Activated CD4-positive, alpha-beta memory T cell treated with anti-CD3 and anti-CD28 coated beads, Interleukin-2, amount 10 ng/mL, durations not matched to agents 7 days and 5 days (primary cell): Measurements from ENCODE around the gene CAPZA1. TPM values are rescaled to one million over a fixed set of nuclear protein-coding genes. Genes with fewer than 3 reads are reported as not detected.

Experiments
- CTCF ChIA-PET: fragments of 350-600 bp; sonication (Branson Sonifier 250); formaldehyde crosslinking; loops from one replicate; lab custom pipeline; 2021; ENCODE audit warnings: antibody characterized with exemption, inconsistent platforms; lab: Charles Lee
- POLR2A ChIA-PET: fragments of 350-600 bp; sonication (Branson Sonifier 250); formaldehyde crosslinking; loops from one replicate; lab custom pipeline; 2021; ENCODE audit warnings: antibody characterized with exemption; lab: Charles Lee
- DNase-seq: peaks from one replicate; pipeline ENCODE4 v3.0.0-alpha.2; 2020
- H3K27ac Mint-ChIP-seq: one replicate; pipeline ENCODE4 v1.8.0; 2021; ENCODE audit warnings: mild to moderate bottlenecking, mixed read lengths
- H3K27me3 Mint-ChIP-seq: one replicate; pipeline ENCODE4 v1.8.0; 2021; ENCODE audit warnings: mixed read lengths
- H3K36me3 Mint-ChIP-seq: one replicate; pipeline ENCODE4 v1.8.0; 2021; ENCODE audit warnings: low read depth, mixed read lengths
- H3K4me1 Mint-ChIP-seq: one replicate; pipeline ENCODE4 v1.8.0; 2021; ENCODE audit warnings: mixed read lengths
- H3K4me3 Mint-ChIP-seq: one replicate; pipeline ENCODE4 v1.8.0; 2021; ENCODE audit warnings: mild to moderate bottlenecking, mixed read lengths
- H3K9me3 Mint-ChIP-seq: one replicate; pipeline ENCODE4 v1.8.0; 2021; ENCODE audit warnings: mixed read lengths
- total RNA-seq, 2 experiments: library from RNA; stranded (reverse); gene quantifications; one replicate each; pipeline ENCODE4 v1.2.3, GENCODE V29; 2021

Gene CAPZA1
- total RNA-seq, 2 experiments from 2014 or later, result 340 to 342 TPM

- no peak for DNase-seq
- Mint-ChIP-seq H3K27me3 (no peaks in the 10 kb centered on the region), H3K9me3 (no peaks in the 10 kb centered on the region), H3K36me3 (peaks cover 85% of the 10 kb centered on the region), H3K27ac (no peak overlapping the region), H3K4me1 (peaks cover 56% of the 10 kb centered on the region), H3K4me3 (no peak overlapping the region)
- ChIA-PET CTCF (interaction anchor here (1.2 to 2.3 kb wide), 3 partner anchors 11 to 36 kb away, joined by 4 to 10 read pairs (median 5); partner anchors contain the start of gene RHOC), POLR2A (interaction anchor here (4.7 to 5.2 kb wide), 4 partner anchors 9 to 52 kb away, joined by 32 to 101 read pairs (median 50); partner anchors contain the start of genes CAPZA1, PPM1J, RHOC and ST7L)
Measured at GRCh38 chr1:112672009-112672408, 52.4 kb downstream of the CAPZA1 start.

GRCh38 chr1:112672842-112673241, 53.2 kb downstream of the CAPZA1 start:
- H3K27ac Mint-ChIP-seq, result no peak overlapping the region
- no peak overlapping the region for H3K4me3 Mint-ChIP-seq
- peaks cover 83% of the 10 kb centered on the region for H3K36me3 Mint-ChIP-seq
- no peak for DNase-seq
- ChIA-PET CTCF (interaction anchor here (1.5 to 3.2 kb wide), 8 partner anchors 8 to 281 kb away, joined by 3 to 15 read pairs (median 8); partner anchors contain the start of genes PPM1J and RHOC), POLR2A (interaction anchor here (3.7 to 5.2 kb wide), 5 partner anchors 10 to 53 kb away, joined by 19 to 101 read pairs (median 49); partner anchors contain the start of genes CAPZA1, PPM1J, RHOC and ST7L)
- peaks cover 53% of the 10 kb centered on the region for H3K4me1 Mint-ChIP-seq
- no peaks in the 10 kb centered on the region for H3K9me3 Mint-ChIP-seq
- H3K27me3 Mint-ChIP-seq, result no peaks in the 10 kb centered on the region

- Mint-ChIP-seq H3K27me3 (no peaks in the 10 kb centered on the region), H3K4me1 (peaks cover 48% of the 10 kb centered on the region)
- CTCF ChIA-PET, result interaction anchor here (0.6 to 3.2 kb wide), 16 partner anchors 8 to 927 kb away, joined by 3 to 22 read pairs (median 6); partner anchors contain the start of genes LRIG2, PPM1J and RHOC
Measured at GRCh38 chr1:112673592-112674439, 54.2 kb downstream of the CAPZA1 start.

GRCh38 chr1:112674440-112674985, 54.9 kb downstream of the CAPZA1 start, which contains the start of gene MOV10:
MOV10 (plus strand) TSS chr1:112674659; CDS start chr1:112674913, 254 bp downstream.
- H3K27me3 Mint-ChIP-seq, result no peaks in the 10 kb centered on the region
- POLR2A ChIA-PET, result interaction anchor here (0.8 to 5.2 kb wide), 26 partner anchors 9 to 283 kb away, joined by 3 to 101 read pairs (median 5); partner anchors contain the start of genes CAPZA1, PPM1J, RHOC and ST7L
- H3K9me3 Mint-ChIP-seq, result no peaks in the 10 kb centered on the region
- H3K4me3 Mint-ChIP-seq, result peak within 1 kb of the TSS; percentile 96
- CTCF ChIA-PET, result interaction anchor here (0.6 to 3.2 kb wide), 15 partner anchors 9 to 928 kb away, joined by 3 to 22 read pairs (median 5); partner anchors contain the start of genes LRIG2 and PPM1J
- H3K4me1 Mint-ChIP-seq, result peaks cover 43% of the 10 kb centered on the region
- H3K27ac Mint-ChIP-seq, result peak within 1 kb of the TSS; percentile 91
- H3K36me3 Mint-ChIP-seq, result peaks cover 76% of the 10 kb centered on the region
- DNase-seq, result peak; percentile 71

More at GRCh38 chr1:112673592-112674439, 54.2 kb downstream of the CAPZA1 start:
- POLR2A ChIA-PET, result interaction anchor here (0.8 to 5.2 kb wide), 20 partner anchors 11 to 283 kb away, joined by 3 to 101 read pairs (median 6); partner anchors contain the start of genes CAPZA1, PPM1J, RHOC and ST7L
- Mint-ChIP-seq H3K9me3 (no peaks in the 10 kb centered on the region), H3K36me3 (peaks cover 79% of the 10 kb centered on the region), H3K4me3 (peak overlapping the region; percentile 96), H3K27ac (peak overlapping the region; percentile 91)
- no peak for DNase-seq

- Mint-ChIP-seq H3K27me3 (no peaks in the 10 kb centered on the region), H3K27ac (peak overlapping the region; percentile 91), H3K4me3 (peak overlapping the region; percentile 96), H3K36me3 (peaks cover 76% of the 10 kb centered on the region), H3K9me3 (no peaks in the 10 kb centered on the region), H3K4me1 (peaks cover 40% of the 10 kb centered on the region)
- DNase-seq, result peak; percentile 41
- ChIA-PET CTCF (interaction anchor here (0.5 to 3.2 kb wide), 14 partner anchors 10 to 398 kb away, joined by 3 to 22 read pairs (median 6); partner anchors contain the start of genes LRIG2 and PPM1J), POLR2A (interaction anchor here (0.8 to 5.2 kb wide), 26 partner anchors 9 to 284 kb away, joined by 3 to 101 read pairs (median 5); partner anchors contain the start of genes CAPZA1, PPM1J, RHOC and ST7L)
Measured at GRCh38 chr1:112674986-112675727, 55.5 kb downstream of the CAPZA1 start.

- peak overlapping the region; percentile 76 for H3K4me3 Mint-ChIP-seq
- ChIA-PET CTCF (interaction anchor here (1.6 to 3.2 kb wide), 6 partner anchors 29 to 284 kb away, joined by 8 to 22 read pairs (median 11); partner anchors contain the start of gene PPM1J), POLR2A (interaction anchor here (1.4 to 5.2 kb wide), 12 partner anchors 8 to 285 kb away, joined by 3 to 101 read pairs (median 26); partner anchors contain the start of genes CAPZA1, PPM1J, RHOC and ST7L)
- H3K4me1 Mint-ChIP-seq, result peaks cover 40% of the 10 kb centered on the region
- H3K36me3 Mint-ChIP-seq, result peaks cover 69% of the 10 kb centered on the region
- no peaks in the 10 kb centered on the region for H3K9me3 Mint-ChIP-seq
- no peak for DNase-seq
- H3K27ac Mint-ChIP-seq, result peak overlapping the region; percentile 63
- H3K27me3 Mint-ChIP-seq, result no peaks in the 10 kb centered on the region
Measured at GRCh38 chr1:112675728-112676381, 56.2 kb downstream of the CAPZA1 start.

GRCh38 chr1:112676543-112676942, 56.9 kb downstream of the CAPZA1 start:
- Mint-ChIP-seq H3K27me3 (no peaks in the 10 kb centered on the region), H3K27ac (no peak overlapping the region), H3K4me3 (peak overlapping the region; percentile 5), H3K4me1 (peaks cover 40% of the 10 kb centered on the region), H3K36me3 (peaks cover 62% of the 10 kb centered on the region), H3K9me3 (no peaks in the 10 kb centered on the region)
- ChIA-PET CTCF (interaction anchor here (2.3 to 2.9 kb wide), 3 partner anchors 28 to 285 kb away, joined by 9 to 22 read pairs (median 11); no protein-coding TSS in a partner anchor), POLR2A (interaction anchor here (2.0 to 5.1 kb wide), 7 partner anchors 9 to 57 kb away, joined by 6 to 101 read pairs (median 46); partner anchors contain the start of genes CAPZA1, PPM1J, RHOC and ST7L)
- DNase-seq, result no peak

GRCh38 chr1:112677501-112677900, 57.9 kb downstream of the CAPZA1 start:
- POLR2A ChIA-PET, result interaction anchor here (4.5 kb wide), 1 partner anchor 26 kb away, joined by 46 read pairs; no protein-coding TSS in a partner anchor

GRCh38 chr1:112678605-112679004, 59.0 kb downstream of the CAPZA1 start:
- Mint-ChIP-seq H3K27ac (no peak overlapping the region), H3K4me1 (peaks cover 33% of the 10 kb centered on the region)
- POLR2A ChIA-PET, result no interaction called here

More at GRCh38 chr1:112677501-112677900, 57.9 kb downstream of the CAPZA1 start:
- no peaks in the 10 kb centered on the region for H3K27me3 Mint-ChIP-seq
- no peaks in the 10 kb centered on the region for H3K9me3 Mint-ChIP-seq
- peaks cover 40% of the 10 kb centered on the region for H3K4me1 Mint-ChIP-seq
- no peak for DNase-seq
- no peak overlapping the region for H3K4me3 Mint-ChIP-seq
- CTCF ChIA-PET, result no interaction called here
- peaks cover 56% of the 10 kb centered on the region for H3K36me3 Mint-ChIP-seq
- no peak overlapping the region for H3K27ac Mint-ChIP-seq

GRCh38 chr1:112685913-112686312, 66.3 kb downstream of the CAPZA1 start:
- ChIA-PET CTCF (no interaction called here), POLR2A (interaction anchor here (2.3 kb wide), 1 partner anchor 11 kb away, joined by 6 read pairs; the partner anchor contains the start of gene MOV10)
- peaks cover 4% of the 10 kb centered on the region for H3K4me1 Mint-ChIP-seq
- H3K27ac Mint-ChIP-seq, result no peak overlapping the region
- no peak overlapping the region for H3K4me3 Mint-ChIP-seq
- H3K27me3 Mint-ChIP-seq, result no peaks in the 10 kb centered on the region
- H3K36me3 Mint-ChIP-seq, result peaks cover 25% of the 10 kb centered on the region
- H3K9me3 Mint-ChIP-seq, result no peaks in the 10 kb centered on the region
- DNase-seq, result no peak

More at GRCh38 chr1:112678605-112679004, 59.0 kb downstream of the CAPZA1 start:
- no peak overlapping the region for H3K4me3 Mint-ChIP-seq
- H3K36me3 Mint-ChIP-seq, result peaks cover 48% of the 10 kb centered on the region
- H3K27me3 Mint-ChIP-seq, result no peaks in the 10 kb centered on the region
- CTCF ChIA-PET, result no interaction called here
- H3K9me3 Mint-ChIP-seq, result no peaks in the 10 kb centered on the region
- DNase-seq, result no peak

- ChIA-PET CTCF (no interaction called here), POLR2A (interaction anchor here (2.3 kb wide), 1 partner anchor 11 kb away, joined by 6 read pairs; the partner anchor contains the start of gene MOV10)
- Mint-ChIP-seq H3K36me3 (peaks cover 25% of the 10 kb centered on the region), H3K27me3 (no peaks in the 10 kb centered on the region), H3K9me3 (no peaks in the 10 kb centered on the region), H3K27ac (no peak overlapping the region), H3K4me3 (no peak overlapping the region), H3K4me1 (peaks cover 4% of the 10 kb centered on the region)
- DNase-seq, result no peak
Measured at GRCh38 chr1:112686417-112686816, 66.8 kb downstream of the CAPZA1 start.
